ENCODE results near the gene INAFM1.

DNA sequence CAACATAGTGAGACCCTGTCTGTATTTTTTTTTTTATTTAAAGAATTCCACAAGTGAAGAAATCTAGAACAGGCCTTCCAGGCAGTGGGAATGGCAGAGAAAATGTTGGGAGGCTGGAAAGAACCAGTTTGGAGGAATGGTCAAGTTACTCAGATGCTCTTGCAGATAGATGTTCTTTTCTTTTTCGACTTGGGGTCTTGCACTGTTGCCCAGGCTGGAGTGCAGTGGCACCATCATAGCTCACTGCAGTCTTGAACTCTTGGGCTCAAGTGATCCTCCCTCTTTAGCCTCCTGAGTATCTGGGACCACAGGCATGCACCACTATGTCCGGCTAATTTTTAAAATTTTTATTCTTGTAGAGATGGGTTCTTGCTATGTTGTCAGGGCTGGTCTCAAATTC, 35.6 kb downstream of the INAFM1 start:
- TF ChIP-seq, protein P1, sequence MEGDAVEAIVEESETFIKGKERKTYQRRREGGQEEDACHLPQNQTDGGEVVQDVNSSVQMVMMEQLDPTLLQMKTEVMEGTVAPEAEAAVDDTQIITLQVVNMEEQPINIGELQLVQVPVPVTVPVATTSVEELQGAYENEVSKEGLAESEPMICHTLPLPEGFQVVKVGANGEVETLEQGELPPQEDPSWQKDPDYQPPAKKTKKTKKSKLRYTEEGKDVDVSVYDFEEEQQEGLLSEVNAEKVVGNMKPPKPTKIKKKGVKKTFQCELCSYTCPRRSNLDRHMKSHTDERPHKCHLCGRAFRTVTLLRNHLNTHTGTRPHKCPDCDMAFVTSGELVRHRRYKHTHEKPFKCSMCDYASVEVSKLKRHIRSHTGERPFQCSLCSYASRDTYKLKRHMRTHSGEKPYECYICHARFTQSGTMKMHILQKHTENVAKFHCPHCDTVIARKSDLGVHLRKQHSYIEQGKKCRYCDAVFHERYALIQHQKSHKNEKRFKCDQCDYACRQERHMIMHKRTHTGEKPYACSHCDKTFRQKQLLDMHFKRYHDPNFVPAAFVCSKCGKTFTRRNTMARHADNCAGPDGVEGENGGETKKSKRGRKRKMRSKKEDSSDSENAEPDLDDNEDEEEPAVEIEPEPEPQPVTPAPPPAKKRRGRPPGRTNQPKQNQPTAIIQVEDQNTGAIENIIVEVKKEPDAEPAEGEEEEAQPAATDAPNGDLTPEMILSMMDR (IDR thresholded peaks at IDR 0.05) = no peak
- no peak for TF ChIP-seq POLR2A (IDR thresholded peaks at IDR 0.05)

Measured in Peyer's patch (tissue), 4 donors.